SIG-M5 treated with dmso at 0.1 percent for 504 hours (cell line): ENCODE data around the gene ARL5A.

Experiments
- DNase-seq: peaks from one replicate; lab custom pipeline; 2025; ENCODE audit not compliant: unreplicated experiment; lab: John Stamatoyannopoulos, UW

The ARL5A gene

DNA sequence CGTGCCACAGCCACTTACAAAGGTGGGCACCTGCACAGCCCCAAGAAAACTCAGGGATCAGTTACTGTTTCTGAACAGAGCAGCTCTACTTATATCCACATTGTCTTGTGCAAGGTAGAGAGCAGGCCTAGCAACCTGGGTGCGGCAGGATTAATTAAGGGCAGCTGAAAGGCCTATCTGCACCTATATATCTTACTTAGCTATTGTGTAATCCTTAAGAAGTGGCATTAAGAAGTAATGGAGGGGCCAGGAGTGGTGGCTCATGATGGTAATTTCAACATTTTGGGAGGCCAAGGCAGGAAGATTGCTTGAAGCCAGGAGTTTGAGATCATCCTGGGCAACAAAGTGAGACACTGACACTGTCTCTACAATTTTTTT, 12.8 kb upstream of the ARL5A start:
- no peak for DNase-seq

DNA sequence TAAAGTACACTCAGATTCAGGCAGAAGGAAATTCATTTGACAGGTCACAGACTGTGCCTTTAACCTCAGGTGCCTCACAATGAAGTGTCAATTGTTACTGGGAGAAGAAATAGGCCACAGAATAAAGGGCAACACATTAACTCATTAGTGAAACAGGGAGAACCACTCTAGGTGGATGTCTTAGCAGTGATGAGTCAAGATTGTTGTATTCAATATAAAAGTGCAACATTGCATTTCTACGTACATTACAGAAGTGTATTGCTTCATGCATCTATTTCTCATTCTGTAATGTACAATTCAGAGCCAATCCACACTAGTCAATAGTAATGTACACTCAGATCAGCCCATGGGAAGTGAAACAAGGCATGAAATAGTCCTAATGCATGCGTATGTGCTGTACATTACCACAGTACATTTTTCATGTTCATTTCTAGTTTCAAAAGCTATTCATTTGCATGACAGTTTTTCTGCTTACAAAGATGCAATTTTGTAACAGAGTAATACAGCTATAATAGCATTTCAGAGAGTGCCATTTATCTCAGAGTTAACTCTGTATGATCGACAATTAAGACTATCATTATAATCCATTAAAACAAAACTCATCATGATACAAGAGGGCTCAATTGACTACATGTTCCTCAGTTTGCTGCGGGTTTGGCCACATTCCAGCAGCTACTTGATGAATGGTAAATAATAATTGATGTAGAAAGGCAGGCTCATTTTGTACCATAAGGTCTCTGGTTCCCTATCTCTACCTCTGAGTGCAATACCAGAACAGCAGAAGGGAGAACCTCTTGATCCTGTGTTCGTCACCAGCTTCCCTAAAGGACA, 12.2 kb upstream of the ARL5A start:
- peak; percentile 73 for DNase-seq

DNA sequence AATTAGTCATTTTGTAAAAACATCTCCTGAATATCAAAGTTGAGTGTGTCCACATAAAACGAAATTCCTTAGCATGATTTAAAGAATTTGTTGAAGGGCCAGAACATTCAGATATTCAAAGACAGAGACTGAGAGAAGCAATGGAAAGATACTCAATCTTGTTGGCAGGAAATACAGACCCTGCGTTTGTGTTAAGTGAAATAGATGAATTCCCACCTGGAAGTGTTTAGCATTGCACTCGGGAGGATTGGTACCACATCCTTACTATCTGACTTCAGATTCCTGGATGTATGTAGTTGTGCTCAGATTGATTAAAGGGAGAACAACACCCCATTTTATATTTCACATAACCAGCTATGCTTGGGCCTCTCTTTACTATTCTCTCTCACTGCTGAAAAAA, 9.7 kb upstream of the ARL5A start:
- DNase-seq: no peak

DNA sequence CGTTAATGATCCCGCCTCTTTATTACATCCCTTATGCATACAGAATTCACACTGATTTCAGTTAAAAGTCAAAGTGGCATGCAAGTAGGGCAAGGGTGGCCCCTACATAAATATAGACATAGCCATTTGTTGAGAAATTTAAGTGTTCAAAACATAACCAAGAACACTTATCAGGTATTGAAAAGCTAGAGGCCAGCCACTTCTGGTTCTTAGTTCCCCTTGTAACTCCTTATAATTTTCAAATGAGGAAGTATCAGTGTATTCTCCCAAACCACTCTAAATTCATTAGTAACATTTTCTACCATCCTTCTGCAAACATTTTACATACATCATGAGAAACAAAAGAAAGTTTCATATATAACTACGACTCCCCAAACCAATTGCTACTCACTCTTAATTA, 5.8 kb upstream of the ARL5A start:
- DNase-seq: peak; percentile 70

DNA sequence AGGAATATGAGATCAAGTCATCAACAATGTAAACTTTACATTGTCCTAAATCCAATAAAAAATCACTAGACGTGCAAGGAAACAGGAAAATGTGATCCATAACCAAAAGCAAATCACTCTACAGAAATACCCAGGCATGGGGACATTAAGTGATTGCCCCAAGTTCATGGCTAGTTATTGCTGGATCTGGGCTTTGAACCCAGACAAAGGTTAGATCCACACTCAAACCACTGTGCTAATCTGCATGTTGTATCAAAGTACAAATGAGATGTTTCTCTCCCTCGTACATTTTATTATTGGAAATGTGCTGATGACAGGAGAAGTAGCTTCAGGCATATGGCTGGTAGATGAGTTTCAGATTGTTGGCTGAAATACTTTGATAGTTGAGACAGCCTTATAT, 2.7 kb upstream of the ARL5A start:
- no peak for DNase-seq

DNA sequence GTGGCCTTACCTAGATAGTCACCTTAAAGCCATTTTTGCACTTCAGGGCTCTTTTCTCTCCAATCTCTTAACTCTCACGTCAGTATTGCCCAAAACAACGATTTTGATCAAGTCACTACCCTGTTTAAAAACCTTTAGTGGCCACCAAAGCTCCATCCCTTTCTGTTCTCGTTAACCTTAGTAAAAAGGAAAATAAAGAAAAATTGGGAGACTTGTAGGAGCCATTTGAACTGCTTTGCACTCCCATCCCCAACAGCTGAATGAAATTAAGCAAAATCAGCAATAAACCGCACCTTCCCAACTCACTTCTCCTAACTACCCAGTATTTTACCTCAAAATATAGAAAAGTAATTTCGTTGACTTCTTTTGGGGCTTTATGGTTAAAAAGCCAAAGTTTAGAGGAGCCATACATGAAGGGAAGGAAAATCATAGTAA, 686 bp upstream of the ARL5A start:
- DNase-seq: no peak

DNA sequence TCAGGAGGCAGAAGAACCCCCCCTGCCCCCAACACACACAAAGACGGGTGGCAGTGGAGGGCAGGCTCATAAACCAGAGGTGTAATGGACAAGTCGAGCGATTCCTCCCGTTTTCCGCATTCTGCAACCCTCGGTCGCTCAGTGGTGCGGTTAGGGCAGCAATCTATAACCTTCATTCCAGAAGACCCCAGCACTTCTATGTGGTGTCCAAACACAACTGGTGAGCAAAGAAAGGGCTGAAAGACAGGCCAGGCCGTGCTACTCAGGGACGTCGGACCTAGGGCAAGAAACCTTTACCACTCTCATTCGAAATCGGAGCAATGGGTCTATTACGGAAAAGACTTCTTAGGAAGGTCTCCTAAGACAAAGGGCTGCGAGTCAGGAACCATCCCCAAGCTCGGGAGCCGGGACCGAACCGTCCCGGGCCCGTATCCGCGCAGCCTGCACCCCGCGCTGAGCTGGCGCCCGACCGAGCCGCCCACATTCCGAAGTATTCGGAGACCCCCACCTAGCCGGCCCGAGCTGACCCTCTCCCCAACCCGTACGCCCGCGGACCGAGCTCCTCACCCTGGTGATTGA, 568 bp downstream of the ARL5A start:
- peak; percentile 48 for DNase-seq

DNA sequence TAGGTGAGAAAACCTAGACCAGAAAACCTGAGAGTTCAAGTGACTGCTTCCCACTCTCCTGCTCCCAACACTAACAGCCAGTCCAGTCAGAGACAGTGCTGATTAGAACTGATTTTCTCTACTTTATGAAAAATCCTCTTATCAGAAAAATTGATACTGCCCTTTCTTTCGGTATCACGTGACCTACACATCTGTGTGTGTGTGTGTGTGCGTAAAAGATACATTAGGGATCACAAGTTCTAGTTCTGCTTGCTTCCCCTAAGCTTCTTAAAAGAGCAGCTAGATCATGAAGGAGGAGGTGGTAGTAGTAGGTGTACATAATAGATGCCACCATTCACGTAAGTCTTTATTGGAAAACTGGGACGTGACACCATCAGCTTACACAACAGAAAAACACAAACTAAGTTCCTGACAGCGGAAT, 1.5 kb downstream of the ARL5A start:
- DNase-seq: peak; percentile 59

DNA sequence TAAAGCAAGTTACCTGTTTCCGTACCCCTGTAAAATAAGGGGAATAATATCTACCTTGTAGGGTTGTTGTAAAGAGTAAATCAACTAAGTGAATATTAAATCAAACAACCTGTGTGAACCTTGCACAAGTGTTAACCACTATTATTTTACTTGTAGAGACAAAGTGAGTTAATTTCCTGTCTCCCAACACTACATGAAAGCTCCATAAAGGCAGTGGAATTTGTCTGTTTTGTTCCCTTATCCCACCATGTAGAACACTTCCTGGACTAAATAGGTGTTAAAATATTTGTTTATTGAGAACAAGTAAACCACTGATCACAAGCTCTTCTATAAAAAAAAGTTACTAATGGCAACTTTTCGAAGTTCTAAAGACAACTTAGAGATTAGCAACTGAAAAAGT, 3.3 kb downstream of the ARL5A start:
- DNase-seq: no peak

DNA sequence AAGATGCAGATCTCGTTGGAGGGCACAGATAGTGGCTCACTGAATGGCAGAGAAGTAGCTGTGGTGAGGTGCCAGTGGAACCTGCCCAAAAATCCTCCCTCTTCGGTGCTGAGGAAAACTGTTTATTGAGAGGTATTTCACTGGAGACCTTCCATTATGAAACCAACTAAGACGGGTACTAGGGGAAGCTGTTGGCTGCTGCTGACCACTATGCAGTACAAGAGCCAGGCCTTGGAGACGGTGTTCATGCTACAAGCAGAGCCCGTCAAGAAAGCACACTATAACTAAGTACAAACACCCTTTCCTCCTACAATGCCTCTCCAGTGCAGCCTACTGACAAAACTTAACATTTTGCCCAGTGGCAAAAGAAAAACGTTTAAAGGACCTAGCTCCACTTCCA, 4.6 kb downstream of the ARL5A start:
- no peak for DNase-seq

DNA sequence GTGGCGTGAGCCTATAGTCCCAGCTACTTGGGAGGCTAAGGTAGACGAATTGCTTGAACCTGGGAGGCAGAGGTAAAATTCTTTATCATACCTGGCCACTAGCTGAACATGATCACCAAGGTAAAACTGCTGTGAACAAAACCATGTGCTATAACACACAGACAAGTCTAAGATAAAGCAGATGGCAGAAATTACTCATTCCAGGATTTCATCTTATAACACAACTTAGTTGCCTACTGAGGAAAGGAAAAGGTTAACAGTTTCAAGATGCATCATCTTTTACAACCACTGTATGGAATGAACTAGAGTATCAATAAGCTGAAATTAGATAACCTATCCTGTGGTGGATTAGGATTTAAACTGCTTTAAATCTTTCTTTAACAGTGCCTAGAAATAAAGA, 8.3 kb downstream of the ARL5A start:
- no peak for DNase-seq

DNA sequence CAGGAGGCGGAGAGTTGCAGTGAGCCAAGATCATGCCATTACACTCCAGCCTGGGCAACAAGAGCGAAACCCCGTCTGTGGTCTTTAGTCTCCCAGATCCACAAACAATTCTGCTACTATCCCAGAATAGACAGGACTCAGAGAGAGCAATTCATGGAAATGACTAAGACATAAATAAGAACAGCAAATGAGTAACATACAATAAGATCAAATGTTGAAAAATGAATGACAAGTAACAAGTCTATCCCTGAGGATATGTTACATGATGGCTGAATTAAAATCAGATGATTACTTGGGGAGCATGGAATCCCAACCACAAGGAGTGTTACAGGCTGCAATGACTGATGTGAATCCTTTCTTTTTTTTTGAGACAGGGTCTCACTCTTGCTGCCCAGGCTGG, 10.3 kb downstream of the ARL5A start:
- DNase-seq: no peak

DNA sequence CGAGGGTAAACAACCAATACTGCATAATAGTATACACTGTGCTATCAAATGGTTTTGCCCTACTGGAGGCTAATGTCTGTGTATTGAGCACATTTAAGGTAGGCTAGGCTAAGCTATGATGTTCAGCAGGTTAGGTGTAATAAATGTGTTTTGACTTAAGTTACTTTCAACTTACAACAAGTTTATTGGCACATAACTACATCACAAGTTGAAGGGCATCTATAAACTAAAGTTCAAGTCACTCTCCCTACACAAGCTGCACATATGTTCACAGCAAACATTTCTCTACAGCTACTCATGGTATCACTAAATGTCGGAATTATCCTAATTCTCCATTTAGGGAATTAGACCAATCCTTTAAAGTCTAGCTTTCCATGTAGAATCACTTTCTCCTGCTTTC, 11.4 kb downstream of the ARL5A start:
- DNase-seq: no peak

DNA sequence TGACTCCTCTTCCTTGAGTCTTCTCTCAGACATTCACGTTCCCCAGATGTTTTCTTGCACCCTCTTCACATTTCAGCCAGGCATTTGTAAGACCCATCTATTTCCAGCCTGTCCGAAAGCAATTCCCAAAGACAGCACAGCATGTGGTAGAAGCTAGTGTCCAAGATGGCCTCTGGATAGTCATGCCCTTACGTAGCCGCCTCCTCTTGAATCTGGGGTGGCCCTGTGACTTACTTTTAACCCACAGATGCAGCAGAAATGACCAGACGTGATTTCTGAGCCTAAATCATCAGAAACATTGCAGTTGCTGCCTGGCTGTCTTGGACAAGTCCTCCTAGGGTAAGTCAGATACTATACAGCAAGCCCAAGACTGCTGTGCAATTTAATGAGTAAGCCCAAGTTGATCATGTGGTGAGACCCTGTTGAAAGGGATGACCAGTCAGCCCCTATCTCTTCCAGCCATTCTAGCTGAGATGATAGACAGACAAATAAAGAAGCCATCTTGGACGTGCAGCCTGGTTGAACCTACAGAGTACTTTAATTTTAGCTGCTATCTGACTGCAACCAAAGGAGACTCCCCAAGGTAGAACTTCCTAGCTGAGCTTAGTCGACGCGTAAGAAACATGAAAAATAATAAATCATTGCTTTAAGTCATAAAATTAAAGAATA, 12.3 kb downstream of the ARL5A start:
- no peak for DNase-seq

DNA sequence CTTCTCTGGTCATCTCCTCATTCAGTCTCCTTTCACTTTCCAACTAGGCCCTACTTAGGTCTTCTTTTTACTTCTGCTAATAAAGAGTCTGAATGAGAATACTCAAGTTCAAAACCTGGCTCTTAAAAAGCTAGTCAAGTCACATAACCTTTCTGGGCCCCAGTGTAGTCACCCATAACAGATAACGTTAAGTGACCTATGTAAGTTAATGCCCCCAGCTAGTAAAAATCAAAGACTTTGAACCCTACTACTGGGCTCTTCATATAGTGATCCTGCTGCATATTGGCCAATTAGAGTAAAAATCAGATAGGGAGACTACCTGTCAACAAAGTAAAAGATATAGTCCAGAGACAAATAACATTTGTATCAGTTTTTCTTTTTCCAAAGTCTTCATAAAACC, 17.7 kb downstream of the ARL5A start:
- DNase-seq: no peak

DNA sequence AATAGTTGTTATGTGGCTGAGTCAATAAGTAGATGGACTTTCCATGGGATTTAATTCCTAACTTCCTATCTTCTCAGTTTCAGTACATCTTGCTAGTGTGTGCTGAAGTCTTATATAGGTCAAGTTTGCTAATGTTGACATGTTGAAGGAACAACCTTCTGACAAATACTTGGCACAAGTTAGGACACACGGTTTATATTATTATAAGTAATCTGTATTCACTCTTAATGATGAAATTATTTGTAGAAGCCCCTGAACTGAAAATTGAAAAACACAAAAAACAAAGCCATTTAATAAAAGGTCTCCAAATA, 19.2 kb downstream of the ARL5A start:
- DNase-seq: no peak

DNA sequence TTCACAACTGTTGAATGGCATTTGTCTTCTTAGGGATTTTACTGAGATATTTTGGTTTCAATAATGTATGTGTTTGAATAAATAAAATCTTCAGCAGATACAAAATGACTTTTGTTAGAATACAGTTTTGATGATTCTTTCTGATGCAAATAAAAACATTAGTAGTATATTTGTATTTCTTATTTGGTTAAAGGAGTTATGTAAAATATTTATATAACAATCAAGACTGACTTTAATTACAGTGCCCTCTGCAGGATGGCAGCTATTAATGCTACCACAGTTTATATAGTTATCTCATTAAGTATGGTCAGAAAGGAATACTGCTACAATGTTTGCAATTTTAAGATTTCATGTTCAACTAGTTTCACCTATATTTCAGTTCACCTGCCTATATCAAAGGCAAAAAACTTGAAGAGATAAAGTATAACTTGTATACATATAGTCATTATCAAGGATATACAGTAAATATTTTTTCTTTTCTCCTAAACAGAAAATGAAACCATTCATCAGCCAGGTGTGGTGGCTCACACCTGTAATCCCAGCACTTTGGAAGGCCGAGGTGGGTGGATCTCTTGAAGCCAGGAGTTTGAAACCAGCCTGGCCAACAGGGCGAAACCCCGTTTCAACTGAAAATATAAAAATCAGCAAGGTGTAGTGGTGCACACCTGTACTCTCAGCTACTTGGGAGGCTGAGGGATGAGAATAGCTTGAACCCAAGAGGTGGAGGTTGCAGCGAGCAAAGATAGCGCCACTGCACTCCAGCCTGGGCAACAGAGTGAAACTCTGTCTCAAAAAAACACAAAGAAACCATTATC, 19.8 kb downstream of the ARL5A start:
- peak; percentile 17 for DNase-seq

DNA sequence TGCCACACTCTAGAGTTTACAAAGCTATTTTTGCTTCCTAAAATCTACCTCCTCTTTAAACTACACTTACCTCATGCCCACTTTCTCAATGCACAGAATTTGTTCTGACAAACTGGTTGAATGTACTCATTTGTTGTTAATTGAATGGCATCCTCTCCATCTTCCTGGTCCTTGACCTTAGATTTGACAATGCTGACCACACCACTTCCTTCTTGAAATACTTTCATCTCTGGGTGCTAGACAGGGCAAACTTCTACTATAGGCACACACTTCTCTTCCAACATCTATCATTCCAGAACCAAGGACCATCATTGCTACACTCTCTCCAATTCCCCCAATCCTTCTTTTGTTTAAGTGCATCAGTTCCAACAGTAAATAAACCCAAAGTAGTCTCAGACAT, 22.3 kb downstream of the ARL5A start:
- DNase-seq: no peak

DNA sequence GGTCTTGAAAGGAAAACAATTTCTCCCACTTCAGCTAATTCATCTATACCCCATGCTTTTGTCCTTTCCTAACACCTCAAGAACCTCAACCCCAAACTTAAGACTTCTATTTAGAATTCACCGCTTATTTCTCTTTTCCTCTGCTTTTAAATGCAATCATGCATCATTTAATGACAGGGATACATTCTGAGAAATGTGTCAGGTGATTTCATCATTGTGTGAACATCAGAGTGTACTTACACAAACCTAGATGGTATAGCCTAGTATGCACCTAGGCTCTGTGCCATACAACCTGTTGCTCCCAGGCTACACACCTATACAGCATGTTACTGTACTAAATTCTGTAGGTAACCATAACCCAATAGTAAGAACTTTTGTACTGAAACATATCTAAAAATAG, 22.9 kb downstream of the ARL5A start:
- DNase-seq: no peak

DNA sequence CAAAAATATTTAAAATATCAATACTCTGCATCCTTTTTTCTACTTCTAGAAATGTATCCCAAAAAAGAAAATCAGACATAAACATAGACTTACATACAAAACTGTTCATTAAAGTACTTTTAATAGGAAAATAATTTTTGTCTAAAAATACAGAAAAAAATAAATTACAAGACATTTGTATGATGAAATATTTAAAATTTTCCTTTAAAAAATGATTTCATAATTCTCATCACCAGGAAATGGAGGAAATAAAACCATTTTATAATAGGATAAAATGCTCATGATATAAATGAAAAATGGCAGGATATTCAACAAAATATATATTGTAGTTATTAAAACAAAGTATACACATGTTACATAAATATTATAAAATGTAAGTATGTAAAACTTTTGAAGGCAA, 24.4 kb downstream of the ARL5A start:
- DNase-seq: no peak

DNA sequence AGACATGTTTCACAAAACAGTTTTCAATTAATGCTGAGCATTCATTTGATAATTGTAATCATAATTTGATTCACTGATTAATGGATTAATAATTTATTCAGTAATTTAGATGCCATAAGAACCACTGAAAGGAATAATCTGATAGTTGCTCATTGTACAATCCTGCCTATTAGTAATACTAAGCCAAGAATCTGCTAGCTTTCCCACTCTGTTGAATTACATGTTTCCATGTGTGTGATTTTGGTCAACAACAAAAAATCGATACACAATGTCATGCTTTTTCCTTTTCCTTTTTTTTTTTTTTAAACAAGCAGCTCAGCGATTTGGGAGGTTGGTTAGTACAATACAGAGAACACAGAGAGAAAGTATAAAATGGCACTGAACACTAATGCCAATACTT, 25.9 kb downstream of the ARL5A start:
- no peak for DNase-seq

DNA sequence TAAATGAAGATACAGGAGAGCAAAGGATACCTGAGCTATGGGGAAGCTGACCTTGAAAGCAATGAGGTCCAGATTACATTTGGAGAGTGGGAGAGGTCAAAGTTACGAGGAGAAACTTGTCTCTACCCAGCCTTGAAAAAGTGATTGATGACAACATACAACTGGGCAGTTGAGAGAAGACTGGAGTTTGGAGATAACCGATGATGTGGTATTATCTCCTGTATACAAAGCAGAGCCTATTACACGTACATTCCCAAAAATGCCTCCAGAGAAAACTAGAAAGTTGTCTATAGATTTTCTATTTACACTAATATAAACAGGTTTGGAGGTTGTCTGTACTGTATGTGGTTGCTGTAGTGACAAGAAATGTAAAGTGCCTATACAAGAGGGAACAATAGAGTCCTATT, 28.3 kb downstream of the ARL5A start:
- DNase-seq: no peak
